Lung microvascular endothelial cell (primary cell): ENCODE measurements around the gene JADE1. TPM values are rescaled to one million over a fixed set of nuclear protein-coding genes. Genes with fewer than 3 reads are reported as not detected.
A peak's percentile ranks its signal among the peaks of the same experiment; 100 is the strongest.

Experiments used
- DNase-seq, 2 donors: peaks; one replicate each; pipeline versions ENCODE4 v3.0.0 to v3.0.0-alpha.2; 2010; ENCODE audit warnings: low read depth in 2 of 2
- total RNA-seq: library from RNA; depleted of rRNA; stranded (reverse); fragments of >200 nt; gene quantifications from 2 replicates; pipeline ENCODE4 v1.2.1, GENCODE V29; 2014

The JADE1 gene
- total RNA-seq, 1 donor from 2014 or later = 6.9 TPM

DNA sequence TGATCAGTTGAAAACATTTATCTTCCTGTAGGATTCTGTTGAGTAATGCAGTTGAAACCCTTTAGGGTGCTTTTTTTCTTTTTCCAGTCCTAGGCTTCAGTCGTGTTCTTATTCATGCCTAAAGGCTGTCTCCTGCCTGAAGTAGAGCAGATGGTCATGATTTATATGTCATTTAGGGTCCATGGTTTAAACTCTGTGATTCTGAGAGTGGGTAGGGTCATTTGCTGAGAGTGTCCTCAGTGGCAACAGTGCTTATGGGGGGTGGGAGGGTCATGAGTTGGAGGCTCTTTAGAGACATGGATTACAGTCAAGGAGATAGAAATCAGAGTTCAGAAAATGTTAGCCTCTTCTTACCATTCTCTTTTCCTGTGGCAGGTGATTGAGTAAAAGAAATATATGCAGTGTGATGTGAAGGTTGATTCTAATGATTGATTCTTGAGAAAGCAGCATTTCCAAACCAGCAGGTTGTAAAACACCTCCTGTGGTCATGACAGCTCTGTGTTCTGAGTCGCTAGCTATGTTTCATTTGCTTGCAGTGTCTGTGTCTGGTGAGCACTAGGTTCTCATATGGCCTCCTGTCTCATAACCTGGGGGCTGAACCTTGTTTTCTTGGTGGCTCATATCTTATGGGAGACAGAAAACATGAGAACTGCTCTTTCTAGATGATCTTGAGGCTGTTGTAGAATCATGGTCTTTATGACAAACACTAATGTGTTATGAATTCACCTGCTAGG lies 60.4 kb downstream of the JADE1 start:
- DNase-seq = no peak

- DNase-seq = peak in 1 of 2 donors; percentile 85
These were observed 62.4 kb downstream of the JADE1 start for GRCh38 chr4:128871948-128872347.

DNA sequence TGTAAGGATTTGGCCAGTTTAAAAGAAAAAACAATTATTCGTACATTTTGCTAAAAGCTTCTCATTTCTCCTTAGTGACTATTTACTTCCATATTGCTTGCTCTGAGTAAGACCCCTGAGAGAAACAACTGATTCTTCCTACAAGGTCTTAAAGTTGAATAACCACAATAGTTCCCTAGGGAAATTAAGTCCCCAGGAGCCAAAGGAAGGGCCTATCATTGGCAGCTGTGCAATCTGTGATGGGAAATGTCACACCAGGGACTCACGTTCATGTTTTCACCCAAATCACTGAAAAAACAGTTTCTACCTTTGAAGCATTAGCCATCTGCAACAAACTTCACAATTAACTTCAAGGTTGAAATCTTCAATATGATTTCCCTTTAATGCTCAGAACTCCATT lies 66.7 kb downstream of the JADE1 start:
- no peak for DNase-seq

- DNase-seq = no peak
These were observed 68.4 kb downstream of the JADE1 start for GRCh38 chr4:128877934-128878333.

DNA sequence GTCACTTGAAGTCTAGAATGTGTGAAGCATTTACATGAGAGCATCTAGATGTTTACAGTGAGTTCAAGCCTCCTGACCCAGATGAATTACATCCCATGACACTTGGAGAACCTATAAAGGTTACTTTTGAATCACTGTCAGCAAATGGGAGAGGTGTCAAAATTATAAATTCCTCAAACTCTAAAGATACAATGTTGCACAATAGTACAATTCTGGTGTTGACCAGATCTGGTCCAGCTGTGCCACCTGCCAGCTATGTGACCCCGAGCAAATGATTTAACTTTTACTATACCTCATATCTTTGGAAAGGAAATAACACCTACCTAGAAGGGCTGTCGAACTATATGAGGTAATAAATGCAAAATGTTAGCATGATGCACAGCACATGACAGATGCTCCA lies 69.8 kb downstream of the JADE1 start:
- DNase-seq = no peak

GRCh38 chr4:128879971-128880370 lies 70.5 kb downstream of the JADE1 start:
- DNase-seq = no peak

- DNase-seq = no peak
These were observed 71.2 kb downstream of the JADE1 start for GRCh38 chr4:128880662-128881061.

- DNase-seq = no peak
These were observed 95.3 kb downstream of the JADE1 start for GRCh38 chr4:128904821-128905220.

DNA sequence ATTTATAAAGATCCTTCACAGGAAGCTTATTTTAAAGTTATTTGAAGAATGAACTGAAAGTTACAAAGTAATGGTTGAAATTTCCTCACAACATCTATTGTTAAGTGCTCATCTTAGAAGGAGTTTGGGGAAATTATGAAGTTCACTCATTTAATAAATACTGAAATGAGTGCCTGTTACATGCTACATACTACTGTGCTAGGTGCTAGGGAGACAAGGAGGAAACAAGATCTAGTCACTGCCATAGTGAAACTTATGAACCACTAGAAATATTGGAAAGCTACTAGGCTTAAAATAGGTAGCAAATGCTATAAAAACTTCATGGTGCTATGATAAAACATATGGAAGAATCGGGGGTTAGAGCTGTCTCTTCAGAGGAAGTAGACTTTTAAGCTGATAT lies 97.1 kb downstream of the JADE1 start:
- DNase-seq = no peak

- DNase-seq = no peak
These were observed 98.5 kb downstream of the JADE1 start for GRCh38 chr4:128907981-128908380.

DNA sequence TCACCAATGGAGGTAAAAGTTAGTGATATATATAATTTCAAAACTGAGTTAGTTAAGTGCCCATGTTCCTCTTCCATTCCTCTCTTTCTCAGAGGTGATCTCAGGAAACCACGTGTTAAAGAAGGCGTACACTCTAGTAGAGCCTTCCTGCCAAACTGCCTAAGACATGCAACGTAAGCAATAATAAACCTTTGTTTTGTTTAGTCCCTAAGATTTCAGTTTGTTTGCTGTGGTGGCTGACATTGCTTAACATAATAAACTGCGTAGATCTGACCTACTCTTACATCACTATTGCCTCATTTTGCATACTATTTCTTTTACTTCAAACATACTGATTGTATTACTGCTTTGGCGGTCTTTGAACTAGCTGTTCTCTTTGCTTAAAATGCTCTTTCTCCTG lies 99.2 kb downstream of the JADE1 start:
- no peak for DNase-seq

- DNase-seq = peak in 1 of 2 donors; percentile 31
These were observed 103.7 kb downstream of the JADE1 start for GRCh38 chr4:128913228-128913627.

GRCh38 chr4:128915544-128915943 lies 106.0 kb downstream of the JADE1 start:
- no peak for DNase-seq

DNA sequence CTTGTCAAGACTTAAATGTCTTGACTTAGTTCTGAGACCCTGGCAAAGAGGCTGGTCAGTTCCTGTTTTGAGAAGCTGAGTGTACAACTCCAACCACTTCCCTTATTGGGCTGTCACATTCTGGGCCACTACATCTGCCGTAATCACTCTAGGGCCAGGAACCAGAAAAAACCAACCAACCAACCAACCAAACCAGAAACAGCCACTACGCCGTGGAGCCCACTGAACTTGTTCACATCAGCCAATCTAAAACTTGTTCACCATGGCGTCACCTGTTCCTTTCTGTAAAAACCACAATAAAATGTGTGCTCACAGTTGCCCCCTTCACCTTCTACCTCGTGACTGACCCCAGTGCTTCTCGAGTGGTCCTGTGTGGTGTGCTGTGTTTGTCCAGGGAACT lies 107.3 kb downstream of the JADE1 start:
- no peak for DNase-seq

GRCh38 chr4:128917781-128918180 lies 108.3 kb downstream of the JADE1 start:
- DNase-seq = no peak

GRCh38 chr4:128921954-128922353 lies 112.5 kb downstream of the JADE1 start:
- no peak for DNase-seq
